Thymus (tissue), 11 donors: ENCODE data around the gene TSPEAR. TPM values are rescaled to one million over a fixed set of nuclear protein-coding genes. Genes with fewer than 3 reads are reported as not detected.
"Not testable (repeated sequence)": the region's sequence is repeated elsewhere in the genome, so short reads cannot be mapped to it uniquely, and the experiment has no call there.

Experiments used
- DNase-seq, 9 donors: peaks; one replicate each; pipeline ENCODE4 v3.0.0-alpha.2; 2013; ENCODE audit warnings: low spot score in 9 of 9, low read depth in 6 of 9, missing footprints in 1 of 9
- H3K27ac ChIP-seq, 2 donors: one replicate each; pipeline ENCODE4 v1.5.1; 2013; ENCODE audit warnings: control low read depth in 1 of 2, low read depth in 1 of 2, low read length in 1 of 2, mild to moderate bottlenecking in 1 of 2, moderate library complexity in 1 of 2
- H3K27me3 ChIP-seq, 2 donors: one replicate each; pipeline ENCODE4 v1.5.1; 2013; ENCODE audit warnings: low read length in 1 of 2; ENCODE audit not compliant: control insufficient read depth in 2 of 2, insufficient read depth in 1 of 2
- H3K36me3 ChIP-seq, 2 donors: one replicate each; pipeline ENCODE4 v1.5.1; 2013; ENCODE audit warnings: low read length in 1 of 2, mild to moderate bottlenecking in 1 of 2, moderate library complexity in 1 of 2; ENCODE audit not compliant: control insufficient read depth in 2 of 2, insufficient read depth in 2 of 2
- H3K4me1 ChIP-seq, 2 donors: one replicate each; pipeline ENCODE4 v1.5.1; 2013; ENCODE audit warnings: low read length in 2 of 2; ENCODE audit not compliant: control insufficient read depth in 2 of 2, insufficient read depth in 2 of 2
- H3K4me3 ChIP-seq, 2 donors: one replicate each; pipeline ENCODE4 v1.5.1; 2013; ENCODE audit warnings: low read length in 2 of 2, control low read depth in 1 of 2, mild to moderate bottlenecking in 1 of 2
- H3K9me3 ChIP-seq, 2 donors: one replicate each; pipeline ENCODE4 v1.5.1; 2013; ENCODE audit warnings: low read length in 1 of 2, mild to moderate bottlenecking in 1 of 2; ENCODE audit not compliant: control insufficient read depth in 2 of 2, insufficient read depth in 1 of 2
- WGBS: extraction: QIAGEN DNeasy Blood & Tissue Kit; methylation state at CpG from one replicate; pipeline ENCODE4 v1.1.7; 2013; 5-methylcytosine and 5-hydroxymethylcytosine counted together
- polyA plus RNA-seq: library from polyadenylated mRNA; stranded (reverse); fragments of 200-250 nt; gene quantifications from one replicate; pipeline ENCODE4 v1.2.3, GENCODE V29; 2013
- total RNA-seq: library from RNA; stranded (reverse); fragments of 120-200 nt; gene quantifications from one replicate; pipeline ENCODE4 v1.2.4, GENCODE V29; 2013
- donor health status: healthy.

Gene TSPEAR
- total and polyA plus RNA-seq, 2 donors: 0.07 to 0.38 TPM

DNA sequence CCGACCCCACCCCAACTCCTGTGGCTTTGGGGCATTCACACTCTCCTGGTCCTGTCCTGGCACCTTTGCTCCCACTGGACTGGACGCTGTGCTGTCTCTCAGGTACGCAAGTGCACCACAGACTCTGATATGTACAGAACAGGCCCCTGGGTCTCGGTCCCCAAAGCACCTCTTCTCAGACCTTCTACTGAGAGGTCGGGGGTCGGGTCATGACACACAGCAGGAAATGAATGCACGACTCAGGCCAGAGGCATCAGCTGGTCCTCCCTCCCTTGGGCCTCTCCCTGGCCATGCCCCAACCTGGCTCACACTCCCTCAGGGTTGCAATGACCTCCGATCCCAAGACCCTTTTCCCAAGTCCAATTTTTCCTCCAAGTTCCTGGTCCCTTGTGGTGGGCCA, 16.2 kb downstream of the TSPEAR start:
- DNase-seq: no peak
- Histone ChIP-seq H3K36me3 (no peaks in the 10 kb centered on the region), H3K27me3 (peaks cover 4 to 40% of the 10 kb centered on the region in 2 donors), H3K27ac (no peak overlapping the region), H3K4me3 (no peak overlapping the region), H3K4me1 (no peaks in the 10 kb centered on the region), H3K9me3 (no peaks in the 10 kb centered on the region)
- WGBS: 76% methylated on average over 8 of the region's 8 CpGs

DNA sequence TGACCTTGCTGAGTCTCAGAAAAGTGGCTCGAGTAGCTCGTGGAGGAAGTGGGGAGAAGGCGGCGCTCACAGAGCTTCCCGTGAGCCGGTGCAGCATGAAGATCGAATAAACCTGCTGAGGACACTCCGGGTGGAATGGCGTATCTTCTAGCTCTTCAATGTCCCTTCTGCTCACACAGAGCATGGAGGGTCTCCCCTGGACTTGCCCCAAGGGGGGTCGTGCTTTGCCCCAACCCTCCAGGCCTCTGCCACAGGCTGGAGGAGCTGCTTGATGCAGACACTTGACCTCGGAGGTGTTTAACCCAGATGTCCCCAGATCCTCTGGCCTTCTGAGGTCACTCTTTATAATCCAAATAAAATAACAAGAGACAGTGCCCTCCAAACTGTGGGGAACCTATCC, 16.6 kb downstream of the TSPEAR start:
- WGBS: 74% methylated on average over 11 of the region's 11 CpGs
- DNase-seq: no peak
- Histone ChIP-seq H3K4me3 (no peak overlapping the region), H3K27me3 (peaks cover 4 to 36% of the 10 kb centered on the region in 2 donors), H3K27ac (no peak overlapping the region), H3K36me3 (no peaks in the 10 kb centered on the region), H3K4me1 (no peaks in the 10 kb centered on the region), H3K9me3 (no peaks in the 10 kb centered on the region)

DNA sequence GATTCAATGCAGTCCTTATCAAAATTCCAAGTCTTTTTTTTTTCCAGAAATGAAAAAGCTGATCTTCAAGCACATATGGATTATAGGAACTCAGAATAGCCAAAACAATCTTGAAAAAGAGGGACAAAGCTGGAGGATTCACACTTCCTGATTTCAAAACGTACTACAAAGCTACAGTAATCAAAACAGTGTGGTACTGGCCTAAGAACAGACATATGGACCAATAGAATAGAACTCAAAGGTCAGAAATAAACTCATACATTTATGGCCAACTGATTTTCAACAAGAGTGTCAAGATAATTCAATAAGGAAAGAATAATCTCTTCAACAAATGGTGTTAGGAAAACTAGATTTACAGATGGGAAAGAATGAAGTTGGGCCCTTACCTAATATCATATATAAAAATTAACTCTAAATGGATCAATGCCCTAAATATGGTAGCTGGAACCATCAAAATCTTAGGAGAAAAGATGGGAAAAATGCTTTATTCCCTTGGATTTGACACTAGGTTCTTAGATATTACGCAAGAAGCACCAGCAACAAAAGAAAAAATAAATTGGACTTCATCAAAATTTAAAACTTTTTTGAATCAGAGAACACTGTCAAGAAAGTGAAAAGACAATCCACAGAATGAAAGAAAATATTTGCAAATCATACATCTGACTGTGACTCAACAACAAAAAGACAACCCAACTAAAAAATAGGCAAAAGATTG, 18.4 kb downstream of the TSPEAR start:
- Histone ChIP-seq H3K4me1 (no peaks in the 10 kb centered on the region), H3K36me3 (no peaks in the 10 kb centered on the region), H3K4me3 (no peak overlapping the region), H3K27me3 (peaks cover 3 to 21% of the 10 kb centered on the region in 2 donors), H3K9me3 (no peaks in the 10 kb centered on the region), H3K27ac (no peak overlapping the region)
- no peak for DNase-seq
- 49% methylated on average over 2 of the region's 2 CpGs for WGBS

DNA sequence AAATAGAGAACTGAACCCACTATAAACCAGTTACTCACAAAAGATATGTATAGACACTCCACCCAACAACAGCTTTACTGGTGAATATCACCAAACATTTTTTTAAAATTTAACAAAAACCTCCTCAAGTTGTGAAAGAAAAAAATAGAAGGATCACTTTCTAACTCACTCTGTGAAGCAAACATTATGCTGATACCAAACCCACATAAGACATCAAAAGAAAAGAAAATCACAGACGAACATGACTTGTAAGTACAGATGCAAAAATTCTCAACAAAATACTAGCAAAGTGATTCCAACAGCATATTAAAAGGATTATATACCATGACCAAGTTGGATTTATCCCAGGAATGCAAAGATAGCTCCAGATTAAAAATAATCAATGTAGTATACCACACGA, 19.7 kb downstream of the TSPEAR start:
- 82% methylated on average over 2 of the region's 2 CpGs for WGBS
- Histone ChIP-seq H3K27me3 (peaks cover 0 to 14% of the 10 kb centered on the region in 2 donors), H3K27ac (no peak overlapping the region), H3K4me1 (peaks cover 0 to 3% of the 10 kb centered on the region in 2 donors), H3K4me3 (no peak overlapping the region), H3K9me3 (peaks cover 0 to 1% of the 10 kb centered on the region in 2 donors), H3K36me3 (no peaks in the 10 kb centered on the region)
- no peak for DNase-seq

DNA sequence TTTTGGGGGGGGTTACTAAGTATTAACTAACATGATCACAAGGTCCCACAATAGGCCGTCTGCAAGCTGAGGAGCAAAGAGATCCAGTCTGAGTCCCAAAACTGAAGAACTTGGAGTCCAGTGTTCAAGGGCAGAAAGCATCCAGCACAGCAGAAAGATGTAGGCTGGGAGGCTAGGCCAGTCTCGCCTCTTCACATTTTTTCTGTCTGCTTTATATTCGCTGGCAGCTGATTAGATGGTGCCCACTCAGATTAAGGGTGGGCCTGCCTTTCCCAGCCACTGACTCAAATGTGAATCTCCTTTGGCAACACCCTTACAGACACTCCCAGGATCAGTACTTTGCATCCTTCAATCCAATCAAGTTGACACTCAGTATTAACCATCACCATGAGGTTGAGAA, 21.6 kb downstream of the TSPEAR start:
- peaks cover 0 to 10% of the 10 kb centered on the region in 2 donors for H3K27me3 ChIP-seq

DNA sequence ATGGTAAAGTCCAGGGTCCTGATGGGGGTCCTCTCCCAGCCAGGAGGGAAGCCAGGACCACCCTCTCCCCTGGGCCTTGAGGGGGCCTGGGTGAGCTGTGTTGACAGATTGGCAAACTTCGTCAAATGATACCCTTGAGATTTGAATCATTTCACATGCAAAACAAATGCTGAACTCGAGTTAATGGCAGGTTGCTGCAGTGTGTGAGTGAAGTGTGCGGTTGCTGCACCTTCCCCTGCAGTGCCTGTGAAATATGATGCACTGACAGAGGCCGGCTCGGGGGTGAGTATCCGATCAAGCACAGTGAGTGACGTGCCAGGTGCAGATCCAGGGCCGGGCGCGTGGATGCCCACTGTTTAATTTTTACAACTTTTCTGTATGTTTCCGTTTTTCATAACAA, 23.7 kb downstream of the TSPEAR start:
- peaks cover 0 to 3% of the 10 kb centered on the region in 2 donors for H3K4me1 ChIP-seq
- no peak overlapping the region for H3K4me3 ChIP-seq
- peaks cover 0 to 1% of the 10 kb centered on the region in 2 donors for H3K9me3 ChIP-seq
- no peak overlapping the region for H3K27ac ChIP-seq
- no peak for DNase-seq
- peaks cover 0 to 10% of the 10 kb centered on the region in 2 donors for H3K27me3 ChIP-seq
- WGBS: 88% methylated on average over 11 of the region's 11 CpGs
- no peaks in the 10 kb centered on the region for H3K36me3 ChIP-seq

More for the DNA sequence above, 21.6 kb downstream of the TSPEAR start:
- H3K4me3 ChIP-seq, H3K27ac ChIP-seq, H3K36me3 ChIP-seq, H3K4me1 ChIP-seq, DNase-seq, H3K9me3 ChIP-seq: not testable (repeated sequence)
- WGBS: over 99% methylated on average over 3 of the region's 3 CpGs

DNA sequence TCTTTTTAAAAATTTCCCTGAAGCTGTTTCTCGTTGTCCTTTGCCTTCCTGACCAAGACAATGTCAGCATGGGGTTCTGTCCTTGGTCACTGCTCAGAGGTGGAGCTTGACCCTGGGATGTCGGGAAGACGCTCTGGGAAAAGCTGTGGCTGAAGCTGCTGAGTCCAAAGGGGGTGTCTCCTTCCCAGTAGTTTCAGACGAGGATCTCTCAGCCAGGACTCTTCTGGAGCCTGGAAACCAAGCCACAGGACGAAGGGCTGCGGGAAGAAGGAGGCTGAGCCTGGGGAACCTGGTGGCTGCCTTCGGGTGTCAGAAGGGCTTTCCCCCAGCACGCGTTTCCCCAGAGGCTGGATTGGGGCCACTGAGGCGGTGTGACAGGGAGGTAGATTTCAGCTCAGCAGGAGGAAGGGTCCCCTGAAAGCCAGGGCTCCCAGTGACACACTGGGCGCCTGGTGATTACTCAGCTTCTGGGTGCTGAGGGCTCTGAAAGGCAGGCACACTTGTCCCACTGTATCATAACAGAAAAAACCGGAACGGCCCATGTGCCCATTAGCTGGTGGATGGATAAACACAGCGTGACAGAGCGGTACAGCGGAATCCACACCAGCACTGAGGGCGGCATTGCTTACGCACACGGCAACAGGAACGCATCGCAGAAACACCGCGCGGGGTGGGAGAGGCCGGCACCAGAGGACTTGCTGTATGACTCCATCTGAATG, 24.4 kb downstream of the TSPEAR start:
- DNase-seq: no peak
- H3K9me3 ChIP-seq: peaks cover 0 to 1% of the 10 kb centered on the region in 2 donors
- H3K4me3 ChIP-seq: no peak overlapping the region
- peaks cover 0 to 10% of the 10 kb centered on the region in 2 donors for H3K27me3 ChIP-seq
- peaks cover 0 to 3% of the 10 kb centered on the region in 2 donors for H3K4me1 ChIP-seq
- 90% methylated on average over 25 of the region's 25 CpGs for WGBS
- H3K27ac ChIP-seq: no peak overlapping the region
- no peaks in the 10 kb centered on the region for H3K36me3 ChIP-seq

DNA sequence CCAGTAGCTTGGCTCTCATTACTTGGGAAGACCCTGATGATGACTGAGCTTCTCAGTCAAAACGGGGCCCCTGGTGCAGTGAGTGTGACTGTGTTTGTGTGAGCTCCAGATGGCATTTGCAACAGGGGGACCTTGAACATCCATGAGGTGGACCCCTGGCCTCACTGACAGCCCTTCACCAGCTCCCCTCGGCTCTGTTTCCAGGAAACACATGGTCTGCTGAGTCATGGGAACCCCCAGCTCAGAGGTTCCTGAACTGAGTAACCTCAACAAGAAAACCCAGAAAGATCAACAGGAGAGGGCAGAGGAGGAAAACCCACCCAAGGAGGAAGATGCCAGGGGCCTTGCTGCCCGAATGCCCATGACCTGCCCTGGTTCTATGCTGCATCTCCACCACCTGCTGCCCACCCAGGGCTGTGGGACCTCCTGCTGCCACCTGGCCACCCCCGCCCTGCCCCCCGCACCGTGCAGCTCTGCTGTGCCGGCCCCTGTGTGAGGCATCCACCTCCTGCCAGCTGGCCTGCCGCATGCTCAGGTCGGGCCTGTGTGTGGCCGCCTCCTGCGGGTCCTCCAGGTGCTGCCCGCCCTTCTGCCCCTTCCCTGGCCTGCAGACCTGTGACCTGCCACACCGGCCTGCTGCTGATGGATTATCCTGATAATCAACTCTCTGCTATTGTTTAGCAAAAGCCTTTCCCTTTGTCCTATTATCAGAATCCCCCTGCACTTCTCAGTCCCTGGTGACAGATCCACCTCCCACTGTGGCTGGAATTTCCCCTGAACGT, 25.2 kb downstream of the TSPEAR start:
- H3K27me3 ChIP-seq: peaks cover 0 to 10% of the 10 kb centered on the region in 2 donors
- WGBS: 27% methylated on average over 14 of the region's 14 CpGs
- H3K36me3 ChIP-seq: no peaks in the 10 kb centered on the region
- no peak overlapping the region for H3K27ac ChIP-seq
- no peak for DNase-seq
- H3K4me1 ChIP-seq: peaks cover 0 to 3% of the 10 kb centered on the region in 2 donors
- no peak overlapping the region for H3K4me3 ChIP-seq
- peaks cover 0 to 1% of the 10 kb centered on the region in 2 donors for H3K9me3 ChIP-seq

DNA sequence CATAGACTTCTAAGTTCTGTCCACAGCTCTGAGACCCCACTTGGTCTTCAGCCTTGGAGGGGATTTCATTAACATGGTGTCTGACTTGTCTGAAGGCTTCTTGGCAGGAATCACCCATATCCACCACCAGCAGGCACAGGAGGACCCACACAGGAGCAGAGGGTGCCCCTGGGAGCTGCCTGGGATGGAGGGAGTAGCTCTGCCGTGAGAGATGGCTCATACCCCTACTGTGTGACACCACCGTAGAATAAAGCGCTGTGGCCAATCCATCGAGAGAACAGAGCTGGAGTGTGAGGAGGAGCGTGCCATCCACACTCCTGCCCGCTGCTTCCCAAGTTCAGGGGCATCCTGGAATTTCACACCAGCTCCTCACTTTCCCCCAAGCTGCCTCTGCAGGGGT, 26.3 kb downstream of the TSPEAR start:
- H3K36me3 ChIP-seq, DNase-seq, H3K27ac ChIP-seq, H3K4me3 ChIP-seq, H3K9me3 ChIP-seq, H3K4me1 ChIP-seq: not testable (repeated sequence)
- whole genome bisulfite sequencing: 96% methylated on average over 6 of the region's 6 CpGs
- peaks cover 0 to 10% of the 10 kb centered on the region in 2 donors for H3K27me3 ChIP-seq
